Stimulated activated CD8-positive, alpha-beta memory T cell treated with anti-CD3 and anti-CD28 coated beads, Interleukin-12 subunit alpha, Interleukin-12 subunit beta, amount 100 ng/mL, for 1 hour (primary cell): Measurements from ENCODE around the gene RELCH.
A peak's percentile ranks its signal among the peaks of the same experiment; 100 is the strongest.

Experiments used
- DNase-seq: peaks from one replicate; pipeline ENCODE4 v3.0.0-alpha.2; 2020; ENCODE audit warnings: low read depth

RELCH gene

GRCh38 chr18:62323483-62324180, 136.6 kb downstream of the RELCH start:
- no peak for DNase-seq

DNA sequence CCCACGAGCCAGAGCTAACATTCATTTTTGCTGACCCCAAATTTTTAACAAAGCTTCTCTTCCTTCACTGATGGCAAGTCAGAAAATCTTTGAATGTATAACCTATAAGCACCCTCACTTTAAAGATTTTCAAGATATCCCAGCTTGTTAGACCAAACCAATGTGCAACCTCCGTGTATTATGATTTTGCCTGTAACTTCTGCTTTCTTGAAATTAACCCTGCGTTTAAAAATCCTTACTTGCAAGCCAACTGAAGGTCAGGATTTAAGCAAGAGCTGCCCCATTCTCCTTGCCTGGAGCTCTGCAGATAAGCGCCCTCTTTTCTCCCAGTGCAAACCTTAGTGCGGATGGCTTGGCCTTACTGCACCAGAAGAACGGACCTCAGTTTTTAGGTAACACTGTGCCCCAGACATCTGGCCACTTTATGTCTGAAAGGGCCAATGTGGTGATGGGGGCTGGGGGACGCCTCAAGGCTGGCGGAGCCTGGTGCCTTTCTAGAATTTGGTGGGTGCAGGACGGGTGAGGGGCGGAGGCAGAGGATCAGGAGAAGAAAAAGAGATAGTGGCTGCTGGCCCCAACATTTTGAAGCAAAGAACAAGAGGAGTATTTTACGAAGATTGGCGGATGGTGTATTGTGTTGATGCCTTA, 137.2 kb downstream of the RELCH start:
- DNase-seq = no peak

GRCh38 chr18:62324917-62325805, 138.1 kb downstream of the RELCH start, which contains the start of gene TNFRSF11A:
TSS of gene TNFRSF11A (plus strand) at chr18:62325310. CDS start at chr18:62325353, 43 bp downstream.
- peak; percentile 30 for DNase-seq

DNA sequence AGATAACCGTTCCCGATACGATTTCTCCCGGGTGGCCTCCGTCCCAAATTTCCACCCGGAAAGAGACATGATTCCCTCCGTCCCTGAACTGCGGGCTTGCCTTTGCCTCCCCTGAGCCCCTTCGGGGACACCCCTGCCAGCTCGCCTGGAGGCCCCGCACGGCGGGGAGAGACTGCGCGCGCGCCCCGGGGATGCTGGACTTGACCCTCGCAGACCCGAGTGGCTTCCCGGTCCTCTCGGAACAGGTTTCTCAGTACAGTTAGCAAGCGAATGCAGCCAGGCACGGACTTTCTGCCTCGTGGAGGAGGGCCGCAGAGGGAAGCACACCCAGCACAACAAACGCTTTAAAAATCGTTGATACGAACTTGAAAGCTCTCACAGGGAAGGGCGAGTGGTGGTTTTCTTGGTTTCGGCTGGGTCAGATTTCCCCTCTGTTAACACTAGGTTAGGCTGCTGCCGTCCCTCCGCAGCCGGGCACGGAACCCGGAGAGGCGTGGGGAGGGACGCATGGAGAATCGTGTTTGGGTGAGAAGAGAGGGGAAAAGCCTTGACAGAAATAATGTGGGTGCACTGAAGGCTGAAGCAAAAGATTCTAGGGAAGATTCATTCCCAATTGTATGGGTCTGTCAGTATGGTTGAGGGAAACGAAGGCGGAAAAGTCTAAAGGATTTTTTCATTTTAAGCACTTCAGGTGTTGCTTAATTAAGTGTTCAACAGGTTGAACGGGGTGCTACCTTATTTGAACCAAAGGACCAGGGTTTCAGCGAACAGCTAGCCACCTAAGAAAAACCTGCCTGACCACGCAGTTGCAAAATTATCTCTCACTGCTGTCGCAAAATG, 139.0 kb downstream of the RELCH start:
- no peak for DNase-seq

GRCh38 chr18:62326646-62327348, 139.7 kb downstream of the RELCH start:
- DNase-seq = no peak

GRCh38 chr18:62327977-62328376, 140.9 kb downstream of the RELCH start:
- DNase-seq = no peak

GRCh38 chr18:62328586-62329525, 141.8 kb downstream of the RELCH start:
- no peak for DNase-seq

GRCh38 chr18:62329691-62330454, 142.8 kb downstream of the RELCH start:
- peak; percentile 26 for DNase-seq

DNA sequence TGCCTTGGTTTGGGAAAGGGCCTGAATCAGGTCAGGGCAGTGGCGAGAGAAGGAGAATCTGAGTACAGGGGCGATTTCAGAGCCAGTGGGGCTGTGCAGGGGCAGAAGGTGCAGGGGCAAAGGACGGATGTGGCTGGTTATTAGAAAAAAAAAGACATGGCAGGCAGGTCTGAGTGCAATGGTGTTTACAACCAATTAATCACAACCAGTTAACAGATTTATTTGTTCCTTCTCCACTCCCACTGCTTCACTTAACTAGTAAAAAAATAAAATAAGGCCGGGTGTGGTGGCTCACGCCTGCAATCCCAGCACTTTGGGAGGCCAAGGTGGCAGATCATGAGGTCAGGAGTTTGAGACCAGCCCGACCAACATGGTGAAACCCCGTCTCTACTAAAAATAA, 143.6 kb downstream of the RELCH start:
- no peak for DNase-seq

GRCh38 chr18:62331581-62332356, 144.7 kb downstream of the RELCH start:
- DNase-seq = no peak

GRCh38 chr18:62332431-62332830, 145.4 kb downstream of the RELCH start:
- DNase-seq = no peak

DNA sequence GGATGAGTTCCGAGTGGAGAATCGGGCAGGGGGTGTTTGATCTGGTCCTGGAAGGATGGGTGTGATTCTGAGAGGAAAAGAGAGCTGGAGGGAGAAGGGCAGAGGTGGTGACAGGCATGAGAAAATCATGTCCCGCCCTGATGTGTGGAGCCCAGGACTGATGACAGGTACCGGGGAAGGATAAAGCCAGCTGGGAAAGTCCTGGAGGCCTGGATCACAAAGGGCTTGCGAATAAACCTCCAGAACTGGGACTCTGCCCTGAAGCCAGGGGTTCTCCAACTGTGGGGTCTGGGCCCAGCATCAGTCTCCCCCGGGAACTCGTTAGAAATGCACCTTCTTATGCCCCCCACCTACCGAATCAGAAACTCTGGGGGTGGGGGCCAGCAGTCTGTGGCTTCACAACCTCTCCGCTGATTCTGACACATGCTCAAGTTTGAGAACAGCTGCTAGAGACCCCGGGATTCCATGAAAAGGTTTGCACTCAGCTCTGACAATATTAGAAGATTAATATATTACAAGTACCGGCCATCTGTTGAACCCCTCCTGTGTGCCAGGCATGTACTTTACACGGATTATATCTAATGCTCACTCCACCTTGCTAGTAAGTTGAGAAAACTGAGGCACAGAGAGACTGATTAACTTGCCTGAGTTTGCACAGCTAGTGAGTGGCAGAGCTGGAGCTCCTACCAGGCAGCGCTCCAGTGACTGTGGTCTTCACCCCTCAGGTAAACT, 146.1 kb downstream of the RELCH start:
- no peak for DNase-seq

DNA sequence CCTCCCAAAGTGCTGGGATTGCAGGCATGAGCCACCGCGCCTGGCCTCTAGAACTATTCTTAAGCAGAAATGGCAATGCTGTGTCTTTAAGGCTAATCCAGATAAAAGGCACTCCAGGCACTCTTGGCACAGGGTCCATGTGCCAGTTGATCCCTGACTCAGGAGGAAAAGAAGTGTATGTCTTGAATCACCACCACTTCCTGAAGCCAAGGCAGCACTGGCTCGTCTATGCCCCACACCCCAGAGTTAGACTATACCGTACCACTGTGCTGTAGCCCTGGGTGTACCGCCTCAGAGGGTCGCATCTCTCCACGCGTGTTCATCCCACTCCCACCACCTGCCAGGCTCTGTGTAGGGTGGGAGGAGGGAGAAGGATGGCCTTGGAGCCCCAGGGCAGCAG, 147.1 kb downstream of the RELCH start:
- no peak for DNase-seq

GRCh38 chr18:62335494-62335893, 148.4 kb downstream of the RELCH start:
- DNase-seq = no peak

GRCh38 chr18:62336618-62337017, 149.6 kb downstream of the RELCH start:
- DNase-seq = no peak

- DNase-seq = no peak
Observed at GRCh38 chr18:62337336-62337735, 150.3 kb downstream of the RELCH start.

- DNase-seq = no peak
Observed at GRCh38 chr18:62338446-62339105, 151.5 kb downstream of the RELCH start.
